Uterus (tissue), 4 donors: ENCODE measurements around the gene BCAS3. TPM values are rescaled to one million over a fixed set of nuclear protein-coding genes. Genes with fewer than 3 reads are reported as not detected.

Experiments
- DNase-seq, 2 donors: peaks; one replicate each; pipeline ENCODE4 v3.0.0-alpha.2; 2019 to 2020
- H3K27ac ChIP-seq, 2 donors: fragments of 200-600 bp; sonication (generic); 1 replicate in 1 of 2; 2 replicates in 1 of 2; pipeline ENCODE4 v1.5.1; 2016 to 2018
- H3K27me3 ChIP-seq, 2 donors: fragments of 200-600 bp; sonication (generic); one replicate each; pipeline ENCODE4 v1.5.1; 2018 to 2019; ENCODE audit warnings: control low read depth in 1 of 2
- H3K36me3 ChIP-seq, 2 donors: fragments of 200-600 bp; sonication (generic); one replicate each; pipeline ENCODE4 v1.5.1; 2019; ENCODE audit warnings: control low read depth in 1 of 2
- H3K4me1 ChIP-seq, 2 donors: fragments of 200-600 bp; sonication (generic); one replicate each; pipeline ENCODE4 v1.5.1; 2018 to 2019; ENCODE audit warnings: control low read depth in 1 of 2
- H3K4me3 ChIP-seq, 2 donors: fragments of 200-600 bp; sonication (generic); 1 replicate in 1 of 2; 2 replicates in 1 of 2; pipeline ENCODE4 v1.5.1; 2018 to 2019; ENCODE audit warnings: mild to moderate bottlenecking in 1 of 2
- H3K9me3 ChIP-seq, 2 donors: fragments of 200-600 bp; sonication (generic); one replicate each; pipeline ENCODE4 v1.5.1; 2019; ENCODE audit warnings: control low read depth in 1 of 2
- POLR2A ChIP-seq, 2 donors: fragments of 450-650 bp; IDR thresholded peaks; one replicate each; pipeline ENCODE4 v1.6.1; 2016; ENCODE audit warnings: antibody characterized with exemption in 2 of 2, mild to moderate bottlenecking in 1 of 2, moderate library complexity in 1 of 2
- intact Hi-C: fragments of 100-400 bp; cut with DNase I; formaldehyde crosslinking; loops from one replicate; pipeline ENCODE4 v1.15.1; 2023; ENCODE audit warnings: low total_unique reads
- total RNA-seq, 4 donors: library from RNA; depleted of rRNA in 3 of 4; stranded (reverse); fragments of >200 nt in 3 of 4; gene quantifications; one replicate each; pipeline versions ENCODE4 v1.1.0 to v1.2.4, GENCODE V29; 2014 to 2023
- TF ChIP-seq, protein P1 (sequence below), 4 experiments: fragments of 200-600 bp in 2 of 4; fragments of 450-650 bp in 2 of 4; sonication (generic) in 2 of 4; IDR thresholded peaks; one replicate each; pipeline ENCODE4 v1.5.1; 2016 to 2019; ENCODE audit warnings: antibody characterized with exemption in 4 of 4, mild to moderate bottlenecking in 2 of 4, moderate library complexity in 1 of 4
- donor health status: DM: yes; HTN: yes; CAD: no.

The BCAS3 gene
- total RNA-seq, 4 donors from 2014 or later, result 42.6 to 147 (median 83.7) TPM

DNA sequence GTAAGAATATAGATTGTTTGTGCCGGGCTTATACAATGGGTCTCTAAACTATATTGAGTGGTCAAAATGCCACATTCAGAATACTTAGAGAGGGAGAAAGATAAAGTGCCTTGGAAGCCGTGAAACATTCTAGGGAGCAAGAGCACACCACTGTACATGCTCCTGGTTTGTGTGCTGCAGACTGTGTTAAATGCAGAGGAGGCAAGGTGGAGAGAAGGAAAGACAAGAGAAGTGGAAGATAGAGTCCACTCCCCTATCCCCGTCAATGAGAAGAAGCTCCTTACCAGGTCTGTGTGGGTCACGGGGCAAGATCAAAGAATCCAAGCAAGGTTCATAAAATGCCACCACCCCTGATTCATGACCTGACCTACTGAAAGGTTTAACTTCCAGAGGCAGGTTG, 454.9 kb downstream of the BCAS3 start:
- Histone ChIP-seq H3K27ac (no peak overlapping the region), H3K36me3 (no peaks in the 10 kb centered on the region), H3K9me3 (no peaks in the 10 kb centered on the region), H3K4me3 (no peak overlapping the region), H3K4me1 (no peaks in the 10 kb centered on the region), H3K27me3 (no peaks in the 10 kb centered on the region)
- TF ChIP-seq POLR2A (IDR thresholded peaks at IDR 0.05), result no peak
- TF ChIP-seq, protein P1, sequence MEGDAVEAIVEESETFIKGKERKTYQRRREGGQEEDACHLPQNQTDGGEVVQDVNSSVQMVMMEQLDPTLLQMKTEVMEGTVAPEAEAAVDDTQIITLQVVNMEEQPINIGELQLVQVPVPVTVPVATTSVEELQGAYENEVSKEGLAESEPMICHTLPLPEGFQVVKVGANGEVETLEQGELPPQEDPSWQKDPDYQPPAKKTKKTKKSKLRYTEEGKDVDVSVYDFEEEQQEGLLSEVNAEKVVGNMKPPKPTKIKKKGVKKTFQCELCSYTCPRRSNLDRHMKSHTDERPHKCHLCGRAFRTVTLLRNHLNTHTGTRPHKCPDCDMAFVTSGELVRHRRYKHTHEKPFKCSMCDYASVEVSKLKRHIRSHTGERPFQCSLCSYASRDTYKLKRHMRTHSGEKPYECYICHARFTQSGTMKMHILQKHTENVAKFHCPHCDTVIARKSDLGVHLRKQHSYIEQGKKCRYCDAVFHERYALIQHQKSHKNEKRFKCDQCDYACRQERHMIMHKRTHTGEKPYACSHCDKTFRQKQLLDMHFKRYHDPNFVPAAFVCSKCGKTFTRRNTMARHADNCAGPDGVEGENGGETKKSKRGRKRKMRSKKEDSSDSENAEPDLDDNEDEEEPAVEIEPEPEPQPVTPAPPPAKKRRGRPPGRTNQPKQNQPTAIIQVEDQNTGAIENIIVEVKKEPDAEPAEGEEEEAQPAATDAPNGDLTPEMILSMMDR (IDR thresholded peaks at IDR 0.05), result no peak
- DNase-seq, result no peak
- intact Hi-C loops, result no loop called here

DNA sequence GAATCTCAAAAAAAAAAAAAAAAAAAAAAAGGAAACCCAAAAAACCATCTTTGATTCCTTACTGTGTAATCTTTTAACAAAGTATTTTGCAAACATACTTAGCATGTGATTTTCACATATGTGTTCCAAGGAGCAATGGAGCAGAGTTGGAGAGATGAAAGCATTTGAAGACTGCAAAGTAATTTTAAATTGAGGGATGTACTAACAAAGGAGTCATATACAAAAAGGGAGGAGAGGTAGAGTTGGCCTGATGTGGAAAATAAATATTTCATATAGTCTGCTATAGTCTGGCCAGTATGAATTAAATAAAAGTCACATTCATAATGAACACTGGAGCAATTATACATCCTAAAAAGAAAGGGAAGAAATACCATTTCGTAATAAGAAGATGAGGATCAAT, 456.2 kb downstream of the BCAS3 start:
- Histone ChIP-seq H3K27me3 (no peaks in the 10 kb centered on the region), H3K9me3 (no peaks in the 10 kb centered on the region), H3K36me3 (no peaks in the 10 kb centered on the region), H3K4me3 (no peak overlapping the region), H3K4me1 (no peaks in the 10 kb centered on the region), H3K27ac (no peak overlapping the region)
- no peak for TF ChIP-seq POLR2A (IDR thresholded peaks at IDR 0.05)
- TF ChIP-seq, protein P1 (IDR thresholded peaks at IDR 0.05), result no peak
- intact Hi-C loops, result no loop called here
- no peak for DNase-seq

DNA sequence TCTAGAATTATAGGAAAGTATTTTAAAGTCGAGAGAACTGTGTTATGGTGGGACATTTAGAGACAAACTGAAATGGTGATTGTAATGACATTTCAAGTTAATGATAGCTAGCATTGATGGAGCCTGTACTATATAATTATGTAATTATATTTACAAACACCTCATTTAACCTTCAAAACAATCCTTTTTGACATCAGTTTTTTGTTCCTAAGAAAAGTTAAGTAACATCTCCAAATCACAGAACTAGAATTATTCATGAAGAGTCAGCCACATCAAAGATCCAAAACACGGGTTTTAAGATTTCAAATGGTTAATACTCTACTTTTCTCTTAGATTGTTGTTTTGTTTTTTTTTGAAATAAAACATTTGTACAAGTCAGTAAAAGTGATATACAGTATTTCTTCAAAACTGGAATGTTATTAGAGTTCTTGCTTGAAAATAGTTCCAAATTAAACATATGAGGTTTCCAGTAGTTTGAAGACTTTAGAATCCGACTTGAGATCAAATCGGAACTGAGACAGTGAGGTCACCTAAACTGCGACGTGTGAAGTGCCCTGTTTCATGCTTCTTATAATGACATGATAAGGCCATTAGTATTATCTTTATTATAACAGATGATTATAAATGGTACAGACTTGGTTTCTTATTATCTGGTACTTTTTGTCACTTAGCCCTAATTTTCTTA, 457.0 kb downstream of the BCAS3 start:
- H3K27me3 ChIP-seq, result no peaks in the 10 kb centered on the region
- H3K36me3 ChIP-seq, result no peaks in the 10 kb centered on the region
- no peaks in the 10 kb centered on the region for H3K4me1 ChIP-seq
- DNase-seq, result no peak
- intact Hi-C loops, result no loop called here
- TF ChIP-seq, protein P1 (IDR thresholded peaks at IDR 0.05), result no peak
- no peak overlapping the region for H3K27ac ChIP-seq
- no peaks in the 10 kb centered on the region for H3K9me3 ChIP-seq
- no peak overlapping the region for H3K4me3 ChIP-seq

DNA sequence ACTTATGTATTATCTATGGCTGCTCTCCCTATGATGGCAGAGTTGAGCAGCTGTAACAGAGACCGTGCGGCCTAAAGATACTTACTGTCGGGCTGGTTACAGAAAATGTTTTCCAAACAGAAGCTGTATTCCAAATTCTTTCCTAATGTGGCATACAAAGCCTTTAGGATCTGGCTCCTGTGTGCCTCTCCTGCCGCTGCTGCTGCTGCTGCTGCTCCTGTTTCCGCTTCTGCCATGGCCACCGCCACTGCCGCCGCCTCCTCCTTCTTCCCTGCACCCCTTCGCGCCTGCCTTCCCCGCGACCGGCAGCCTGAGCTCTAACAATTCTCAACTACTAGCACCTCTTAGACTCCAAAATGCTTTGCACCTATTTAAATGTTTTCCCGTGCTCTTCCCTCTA, 458.1 kb downstream of the BCAS3 start:
- no peaks in the 10 kb centered on the region for H3K9me3 ChIP-seq
- TF ChIP-seq, protein P1 (IDR thresholded peaks at IDR 0.05), result no peak
- no peak for TF ChIP-seq POLR2A (IDR thresholded peaks at IDR 0.05)
- H3K27me3 ChIP-seq, result no peaks in the 10 kb centered on the region
- H3K4me1 ChIP-seq, result no peaks in the 10 kb centered on the region
- intact Hi-C loops, result no loop called here
- no peak overlapping the region for H3K4me3 ChIP-seq
- H3K36me3 ChIP-seq, result no peaks in the 10 kb centered on the region
- no peak for DNase-seq
- no peak overlapping the region for H3K27ac ChIP-seq

DNA sequence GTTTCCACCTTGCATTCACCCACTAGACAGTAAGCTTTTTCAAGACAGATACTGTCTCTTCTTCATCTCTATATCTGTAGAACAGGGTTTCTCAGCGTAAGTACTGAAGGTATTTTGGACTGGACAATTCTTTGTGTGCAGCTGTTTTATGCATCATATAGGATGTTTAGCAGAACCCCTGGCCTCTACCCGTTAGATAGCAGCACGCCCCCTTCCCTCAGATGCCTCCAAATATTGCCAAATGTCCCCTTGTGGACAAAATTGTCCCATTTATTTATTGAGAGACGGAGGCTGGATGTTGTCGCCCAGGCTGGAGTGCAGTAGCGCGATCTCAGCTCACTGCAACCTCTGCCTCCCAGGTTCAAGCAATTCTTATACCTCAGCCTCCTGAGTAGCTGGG, 458.6 kb downstream of the BCAS3 start:
- no peaks in the 10 kb centered on the region for H3K4me1 ChIP-seq
- no peak overlapping the region for H3K27ac ChIP-seq
- TF ChIP-seq POLR2A (IDR thresholded peaks at IDR 0.05), result no peak
- TF ChIP-seq, protein P1 (IDR thresholded peaks at IDR 0.05), result no peak
- no peak overlapping the region for H3K4me3 ChIP-seq
- DNase-seq, result no peak
- intact Hi-C loops, result no loop called here
- H3K36me3 ChIP-seq, result no peaks in the 10 kb centered on the region
- H3K9me3 ChIP-seq, result no peaks in the 10 kb centered on the region
- no peaks in the 10 kb centered on the region for H3K27me3 ChIP-seq
